Measurements from ENCODE around the gene TDRD10.

GRCh38 chr1:154502066-154502743 lies at the start of gene TDRD10, which contains the start of gene SHE:
- no peak for TF ChIP-seq CTCF (IDR thresholded peaks at IDR 0.05; ENCODE audit: low read depth, low read length)
- TF ChIP-seq EZH2phosphoT487 (IDR thresholded peaks at IDR 0.05; ENCODE audit: low read depth): no peak
